ENCODE measurements around the gene MAD1L1.

The MAD1L1 gene

GRCh38 chr7:2019461-2019710 lies 213.4 kb downstream of the MAD1L1 start:
- no peak overlapping the region for H3K4me3 ChIP-seq (replicated peaks; ENCODE audit: low read depth, low read length)
- no peak for TF ChIP-seq CTCF (IDR thresholded peaks at IDR 0.05; ENCODE audit: low read depth, low read length, missing control alignments)
- no peak for DNase-seq (ENCODE audit: extremely low read depth, low read depth)

GRCh38 chr7:2018569-2019460 lies 213.9 kb downstream of the MAD1L1 start:
- DNase-seq (ENCODE audit: extremely low read depth, low read depth) = peak; percentile 82
- no peak for TF ChIP-seq CTCF (IDR thresholded peaks at IDR 0.05; ENCODE audit: low read depth, low read length, missing control alignments)
- peak overlapping the region; percentile 22; the same call in 1 of the 2 replicates for H3K4me3 ChIP-seq (replicated peaks; ENCODE audit: low read depth, low read length)

- no peak for TF ChIP-seq CTCF (IDR thresholded peaks at IDR 0.05; ENCODE audit: low read depth, low read length, missing control alignments)
- no peak overlapping the region for H3K4me3 ChIP-seq (replicated peaks; ENCODE audit: low read depth, low read length)
- DNase-seq (ENCODE audit: extremely low read depth, low read depth) = no peak
Measured at GRCh38 chr7:2017914-2018568, 214.7 kb downstream of the MAD1L1 start.

- no peak for TF ChIP-seq CTCF (IDR thresholded peaks at IDR 0.05; ENCODE audit: low read depth, low read length, missing control alignments)
- DNase-seq (ENCODE audit: extremely low read depth, low read depth) = no peak
- no peak overlapping the region for H3K4me3 ChIP-seq (replicated peaks; ENCODE audit: low read depth, low read length)
Measured at GRCh38 chr7:2017481-2017891, 215.3 kb downstream of the MAD1L1 start.

- no peak for DNase-seq (ENCODE audit: extremely low read depth, low read depth)
- TF ChIP-seq CTCF (IDR thresholded peaks at IDR 0.05; ENCODE audit: low read depth, low read length, missing control alignments) = no peak
- no peak overlapping the region for H3K4me3 ChIP-seq (replicated peaks; ENCODE audit: low read depth, low read length)
Measured at GRCh38 chr7:2016761-2017480, 215.8 kb downstream of the MAD1L1 start.

GRCh38 chr7:2016021-2016631 lies 216.6 kb downstream of the MAD1L1 start:
- H3K4me3 ChIP-seq (replicated peaks; ENCODE audit: low read depth, low read length) = no peak overlapping the region
- TF ChIP-seq CTCF (IDR thresholded peaks at IDR 0.05; ENCODE audit: low read depth, low read length, missing control alignments) = no peak
- no peak for DNase-seq (ENCODE audit: extremely low read depth, low read depth)

Measured in HFF-Myc (cell line).